HepG2 (cell line): Measurements from ENCODE around the gene C1D. TPM values are rescaled to one million over a fixed set of nuclear protein-coding genes. Genes with fewer than 3 reads are reported as not detected.

Experiments
- ATAC-seq: fragments of 200-7000 bp; cut with Tn5 transposase; 3 replicates; pipeline ENCODE4 v1.9.1; 2020; ENCODE audit warnings: mild to moderate bottlenecking, moderate library complexity
- BruUV-seq: library from RNA; stranded (reverse); fragments of 400-500 nt; replicated peaks from 2 replicates; lab custom pipeline; 2021; lab: Mats Ljungman, UMichigan
- CTCF ChIA-PET: fragments of 300-600 bp; formaldehyde crosslinking; extraction: SDS; loops from one replicate; lab custom pipeline; 2021; ENCODE audit warnings: low total read pairs, inconsistent platforms, low intra/inter-chr PET ratio; lab: Yijun Ruan, JAX
- POLR2A ChIA-PET: fragments of 350-600 bp; sonication (Branson Sonifier 250); formaldehyde crosslinking; loops from one replicate; lab custom pipeline; 2020; ENCODE audit warnings: antibody characterized with exemption, inconsistent platforms; lab: Yijun Ruan, JAX
- DNase-seq: peaks from one replicate; pipeline ENCODE4 v3.0.0-alpha.2; 2015; ENCODE audit warnings: low spot score
- FAIRE-seq: peaks from 3 replicates; lab custom pipeline; 2011; peaks lifted over from hg19 to GRCh38; lab: Jason Lieb, UNC
- H2AFZ ChIP-seq: one replicate; pipeline ENCODE4 v1.6.1; 2011; ENCODE audit warnings: low read length, inconsistent platforms
- H3K27ac ChIP-seq: fragments of 300-600 bp; 3 replicates; pipeline ENCODE4 v1.8.0; 2011; ENCODE audit warnings: mixed run types, mild to moderate bottlenecking, mixed read lengths, low read length, inconsistent platforms; ENCODE audit not compliant: insufficient read depth; ENCODE audit errors: extremely low read length
- H3K27me3 ChIP-seq, 2 experiments: fragments of 200-600 bp in 1 of 2; 2 replicates in 1 of 2; 3 replicates in 1 of 2; pipeline versions ENCODE4 v1.6.0 to v1.8.0; 2011; ENCODE audit warnings: low read length in 2 of 2, mild to moderate bottlenecking in 2 of 2, moderate library complexity in 2 of 2, inconsistent platforms in 1 of 2; ENCODE audit not compliant: insufficient read depth in 2 of 2, control insufficient read depth in 1 of 2
- H3K36me3 ChIP-seq, 2 experiments: fragments of 200-600 bp in 1 of 2; replicated peaks in 1 of 2; 2 replicates in 1 of 2; 3 replicates in 1 of 2; pipeline versions ENCODE4 v1.5.1 to v1.8.0; 2011; ENCODE audit warnings: low read length in 2 of 2, inconsistent platforms in 1 of 2; ENCODE audit not compliant: insufficient read depth in 2 of 2, control insufficient read depth in 1 of 2
- H3K4me1 ChIP-seq: 2 replicates; pipeline ENCODE4 v1.5.1; 2012; ENCODE audit warnings: low read length, inconsistent platforms; ENCODE audit not compliant: insufficient read depth
- H3K4me2 ChIP-seq: 2 replicates; pipeline ENCODE4 v1.6.0; 2011; ENCODE audit warnings: low read depth, low read length, inconsistent platforms
- H3K4me3 ChIP-seq, 3 experiments: fragments of 200-600 bp in 1 of 3; sonication (generic), shearing (Covaris generic) in 1 of 3; replicated peaks in 1 of 3; 2 replicates each; pipeline ENCODE4 v1.5.1; 2011 to 2016; ENCODE audit warnings: low read length in 3 of 3, inconsistent platforms in 2 of 3, low read depth in 2 of 3, mild to moderate bottlenecking in 2 of 3, control low read depth in 1 of 3, mixed read lengths in 1 of 3; ENCODE audit not compliant: insufficient read depth in 1 of 3
- H3K79me2 ChIP-seq: one replicate; pipeline ENCODE4 v1.6.1; 2011; ENCODE audit warnings: low read length, inconsistent platforms; ENCODE audit not compliant: insufficient read depth
- H3K9ac ChIP-seq: 2 replicates; pipeline ENCODE4 v1.6.0; 2011; ENCODE audit warnings: mild to moderate bottlenecking, low read depth, low read length, inconsistent platforms; ENCODE audit not compliant: insufficient read depth
- H3K9me3 ChIP-seq: 2 replicates; pipeline ENCODE4 v1.5.1; 2012; ENCODE audit warnings: mild to moderate bottlenecking, low read length
- H4K20me1 ChIP-seq: 2 replicates; pipeline ENCODE4 v1.6.0; 2011; ENCODE audit warnings: inconsistent platforms, mild to moderate bottlenecking, low read length, moderate library complexity; ENCODE audit not compliant: insufficient read depth
- HDAC2 ChIP-seq: sonication (generic); formaldehyde crosslinking; IDR thresholded peaks from 2 replicates; pipeline ENCODE4 v1.4.0; 2020; ENCODE audit warnings: missing genetic modification reagents
- IRF1 ChIP-seq: sonication (generic); formaldehyde crosslinking; IDR thresholded peaks from 2 replicates; pipeline ENCODE4 v1.4.0; 2020; ENCODE audit warnings: low read depth, mild to moderate bottlenecking, missing genetic modification reagents
- KDM6A ChIP-seq: IDR thresholded peaks from 2 replicates; pipeline ENCODE4 v1.6.1; 2016; ENCODE audit warnings: low read depth
- MTF2 ChIP-seq: sonication (generic); formaldehyde crosslinking; IDR thresholded peaks from 2 replicates; pipeline ENCODE4 v1.5.0; 2020; ENCODE audit warnings: missing genetic modification reagents, borderline replicate concordance
- SNAI1 ChIP-seq: sonication (generic); formaldehyde crosslinking; IDR thresholded peaks from 2 replicates; pipeline ENCODE4 v1.5.0; 2020; ENCODE audit warnings: mild to moderate bottlenecking, missing genetic modification reagents, borderline replicate concordance
- SOX13 ChIP-seq, 3 experiments: fragments of 450-650 bp in 1 of 3; sonication (generic) in 1 of 3; formaldehyde crosslinking in 1 of 3; IDR thresholded peaks in 2 of 3; conservative IDR thresholded peaks in 1 of 3; 2 replicates each; pipeline versions ENCODE4 v1.5.0 to v1.6.1; 2016 to 2020; ENCODE audit warnings: antibody characterized with exemption in 1 of 3, mild to moderate bottlenecking in 1 of 3, missing compliant biosample characterization in 1 of 3, missing genetic modification reagents in 1 of 3, moderate library complexity in 1 of 3
- ZNF136 ChIP-seq: sonication (generic); formaldehyde crosslinking; IDR thresholded peaks from 2 replicates; pipeline ENCODE4 v1.8.1; 2022; ENCODE audit warnings: low read depth, mild to moderate bottlenecking, moderate library complexity, missing genetic modification reagents
- ZNF761 ChIP-seq: sonication (generic); formaldehyde crosslinking; conservative IDR thresholded peaks from 2 replicates; pipeline ENCODE4 v1.4.0; 2020; ENCODE audit warnings: mild to moderate bottlenecking, missing genetic modification reagents
- ZNF841 ChIP-seq: sonication (generic); formaldehyde crosslinking; IDR thresholded peaks from 2 replicates; pipeline ENCODE4 v1.8.1; 2023; ENCODE audit warnings: missing genetic modification reagents, borderline replicate concordance
- WGBS: methylation state at CpG from one replicate; pipeline ENCODE4 v1.1.6; 2017; ENCODE audit warnings: low lambda C conversion rate; 5-methylcytosine and 5-hydroxymethylcytosine counted together
- in situ Hi-C: cut with HindIII; loops from 2 replicates; pipeline ENCODE4 v1.10.0; 2017; ENCODE audit warnings: low pct_unique_long_range_greater_than_20kb; ENCODE audit not compliant: extremely low pct_ligation_motif_present
- intact Hi-C: fragments of 100-400 bp; cut with micrococcal nuclease; formaldehyde crosslinking; loops from one replicate; pipeline ENCODE4 v1.10.0; 2022; ENCODE audit not compliant: unreplicated experiment
- polyA plus RNA-seq, 8 experiments: library from polyadenylated mRNA; depleted of rRNA in 3 of 8; stranded (reverse) in 7 of 8; unstranded in 1 of 8; fragments of >200 nt; fragmentation: Illumina TruSeq in 4 of 8; extraction: Trizol in 4 of 8; gene quantifications; 2 replicates each; pipeline versions ENCODE4 v1.2.1 to v1.2.3, GENCODE V29; 2011 to 2016; ENCODE audit warnings: low read depth in 4 of 8, missing spikeins in 1 of 8, mixed read lengths in 1 of 8; ENCODE audit not compliant: insufficient read depth in 1 of 8
- total RNA-seq, 5 experiments: library from RNA; depleted of rRNA; stranded (reverse); fragments of >200 nt; fragmentation: Illumina TruSeq; extraction: Trizol; gene quantifications; 2 replicates each; pipeline ENCODE4 v1.2.3, GENCODE V29; 2016; ENCODE audit warnings: low read depth in 1 of 5
- TF ChIP-seq, protein P1 (sequence below): sonication (generic); formaldehyde crosslinking; IDR thresholded peaks from 2 replicates; pipeline ENCODE4 v1.4.0; 2020; ENCODE audit warnings: mild to moderate bottlenecking, missing genetic modification reagents

Gene C1D
- total and polyA plus RNA-seq, 2 of the 13 experiments (the other 11 are each of a cell fraction or from before 2014, with no cell fraction given) = 38.1 to 43.5 TPM

DNA sequence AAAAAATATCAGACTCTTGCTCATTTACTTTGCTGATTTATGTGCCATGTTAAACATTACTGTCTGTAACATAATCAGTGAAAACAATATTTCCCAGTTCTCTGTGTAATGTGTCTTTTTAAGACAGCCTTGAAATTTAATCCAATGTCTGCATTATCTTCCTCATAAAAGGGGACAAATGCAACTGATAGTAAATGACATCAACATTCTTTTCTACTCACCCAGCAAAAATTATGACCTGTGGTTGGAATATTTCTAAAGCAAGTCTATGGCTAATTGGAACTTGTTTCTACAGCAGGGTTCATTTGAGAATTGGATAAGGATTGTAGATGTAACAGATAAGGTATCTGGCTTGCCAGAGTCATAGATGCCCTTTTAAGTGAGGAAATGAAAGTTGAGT lies 34.8 kb downstream of the C1D start:
- Histone ChIP-seq H3K4me2 (no peak overlapping the region), H3K27me3 (no peaks in the 10 kb centered on the region), H3K36me3 (no peaks in the 10 kb centered on the region), H3K27ac (no peak overlapping the region)
- ATAC-seq (no peak), FAIRE-seq (no peak)
- in situ Hi-C loops = loop anchor here (25.0 kb wide), 1 partner anchor 1591 kb away; the partner anchor contains the start of gene MEIS1
- TF ChIP-seq SNAI1 (no peak), ZNF841 (CRISPR knock-in tag) (no peak), HDAC2 (no peak), ZNF136 (CRISPR knock-in tag) (no peak)
- TF ChIP-seq, all 625 proteins: peak for 0
- no peaks in the 10 kb centered on the region for H3K9me3 ChIP-seq
- ChIA-PET POLR2A (no interaction called here), CTCF (no interaction called here)
- no peak overlapping the region for H3K4me3 ChIP-seq
- no TSS peak for BruUV-seq
- no peaks in the 10 kb centered on the region for H4K20me1 ChIP-seq
- no peaks in the 10 kb centered on the region for H3K4me1 ChIP-seq
- no peak overlapping the region for H2AFZ ChIP-seq
- no peak overlapping the region for H3K9ac ChIP-seq
- no peaks in the 10 kb centered on the region for H3K79me2 ChIP-seq
- intact Hi-C loops = no loop called here
- DNase-seq = no peak

- DNase-seq (no peak), ATAC-seq (no peak), FAIRE-seq (no peak)
- H3K4me1 ChIP-seq = no peaks in the 10 kb centered on the region
- in situ Hi-C loops = no loop called here
- H3K27me3 ChIP-seq = peaks cover 0 to 1% of the 10 kb centered on the region in 2 experiments; a peak in 1 of 5 replicates
- no peaks in the 10 kb centered on the region for H3K79me2 ChIP-seq
- H3K36me3 ChIP-seq = no peaks in the 10 kb centered on the region
- H3K9ac ChIP-seq = no peak overlapping the region
- TF ChIP-seq KDM6A (no peak), SOX13 (IDR thresholded peaks at IDR 0.05) (no peak), SOX13 (CRISPR knock-in tag; conservative IDR thresholded peaks at IDR 0.05 in 1 of 2, IDR thresholded peaks at IDR 0.05 in 1 of 2) (no peak), IRF1 (CRISPR knock-in tag) (no peak), MTF2 (CRISPR knock-in tag) (no peak), ZNF761 (CRISPR knock-in tag) (no peak)
- TF ChIP-seq, protein P1, sequence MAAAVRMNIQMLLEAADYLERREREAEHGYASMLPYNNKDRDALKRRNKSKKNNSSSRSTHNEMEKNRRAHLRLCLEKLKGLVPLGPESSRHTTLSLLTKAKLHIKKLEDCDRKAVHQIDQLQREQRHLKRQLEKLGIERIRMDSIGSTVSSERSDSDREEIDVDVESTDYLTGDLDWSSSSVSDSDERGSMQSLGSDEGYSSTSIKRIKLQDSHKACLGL (CRISPR knock-in tag) = no peak
- BruUV-seq = no TSS peak
- H3K4me3 ChIP-seq = no peak overlapping the region
- no peak overlapping the region for H3K27ac ChIP-seq
- POLR2A ChIA-PET = no interaction called here
- no peaks in the 10 kb centered on the region for H4K20me1 ChIP-seq
- CTCF ChIA-PET = no interaction called here
- no peaks in the 10 kb centered on the region for H3K9me3 ChIP-seq
- H2AFZ ChIP-seq = no peak overlapping the region
- intact Hi-C loops = no loop called here
- no peak overlapping the region for H3K4me2 ChIP-seq
- WGBS = 61% methylated on average over 19 of the region's 22 CpGs
Observed at GRCh38 chr2:68024450-68024849, 38.4 kb downstream of the C1D start.
